GM12801 (cell line): ENCODE results near the gene CCNF.

Experiments used
- TF ChIP-seq, protein P1 (sequence below): IDR thresholded peaks from one replicate; pipeline ENCODE4 v1.5.1; 2011; ENCODE audit warnings: control low read depth; ENCODE audit not compliant: insufficient read length; ENCODE audit errors: extremely low read depth

CCNF gene

DNA sequence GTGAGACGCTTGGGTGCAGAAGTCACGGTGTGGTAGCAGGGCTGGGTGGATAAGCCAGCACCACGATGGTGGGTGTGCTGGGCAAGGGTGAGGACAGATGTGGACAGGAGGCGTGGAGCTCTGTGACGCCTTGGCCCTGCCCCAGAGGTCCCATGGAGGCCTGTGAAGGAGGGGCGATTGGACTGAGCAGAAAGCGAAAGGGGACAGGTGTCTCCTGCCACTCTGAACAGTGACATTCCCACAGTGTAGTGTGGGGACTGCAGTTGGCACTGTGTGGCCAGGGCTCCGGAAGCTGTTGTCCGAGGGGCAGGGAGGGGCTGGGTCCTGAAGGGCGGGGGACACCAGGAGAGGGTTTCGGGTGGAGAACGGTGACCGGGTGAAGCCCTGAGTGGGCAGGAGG lies 53.0 kb downstream of the CCNF start:
- TF ChIP-seq, protein P1, sequence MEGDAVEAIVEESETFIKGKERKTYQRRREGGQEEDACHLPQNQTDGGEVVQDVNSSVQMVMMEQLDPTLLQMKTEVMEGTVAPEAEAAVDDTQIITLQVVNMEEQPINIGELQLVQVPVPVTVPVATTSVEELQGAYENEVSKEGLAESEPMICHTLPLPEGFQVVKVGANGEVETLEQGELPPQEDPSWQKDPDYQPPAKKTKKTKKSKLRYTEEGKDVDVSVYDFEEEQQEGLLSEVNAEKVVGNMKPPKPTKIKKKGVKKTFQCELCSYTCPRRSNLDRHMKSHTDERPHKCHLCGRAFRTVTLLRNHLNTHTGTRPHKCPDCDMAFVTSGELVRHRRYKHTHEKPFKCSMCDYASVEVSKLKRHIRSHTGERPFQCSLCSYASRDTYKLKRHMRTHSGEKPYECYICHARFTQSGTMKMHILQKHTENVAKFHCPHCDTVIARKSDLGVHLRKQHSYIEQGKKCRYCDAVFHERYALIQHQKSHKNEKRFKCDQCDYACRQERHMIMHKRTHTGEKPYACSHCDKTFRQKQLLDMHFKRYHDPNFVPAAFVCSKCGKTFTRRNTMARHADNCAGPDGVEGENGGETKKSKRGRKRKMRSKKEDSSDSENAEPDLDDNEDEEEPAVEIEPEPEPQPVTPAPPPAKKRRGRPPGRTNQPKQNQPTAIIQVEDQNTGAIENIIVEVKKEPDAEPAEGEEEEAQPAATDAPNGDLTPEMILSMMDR = no peak

DNA sequence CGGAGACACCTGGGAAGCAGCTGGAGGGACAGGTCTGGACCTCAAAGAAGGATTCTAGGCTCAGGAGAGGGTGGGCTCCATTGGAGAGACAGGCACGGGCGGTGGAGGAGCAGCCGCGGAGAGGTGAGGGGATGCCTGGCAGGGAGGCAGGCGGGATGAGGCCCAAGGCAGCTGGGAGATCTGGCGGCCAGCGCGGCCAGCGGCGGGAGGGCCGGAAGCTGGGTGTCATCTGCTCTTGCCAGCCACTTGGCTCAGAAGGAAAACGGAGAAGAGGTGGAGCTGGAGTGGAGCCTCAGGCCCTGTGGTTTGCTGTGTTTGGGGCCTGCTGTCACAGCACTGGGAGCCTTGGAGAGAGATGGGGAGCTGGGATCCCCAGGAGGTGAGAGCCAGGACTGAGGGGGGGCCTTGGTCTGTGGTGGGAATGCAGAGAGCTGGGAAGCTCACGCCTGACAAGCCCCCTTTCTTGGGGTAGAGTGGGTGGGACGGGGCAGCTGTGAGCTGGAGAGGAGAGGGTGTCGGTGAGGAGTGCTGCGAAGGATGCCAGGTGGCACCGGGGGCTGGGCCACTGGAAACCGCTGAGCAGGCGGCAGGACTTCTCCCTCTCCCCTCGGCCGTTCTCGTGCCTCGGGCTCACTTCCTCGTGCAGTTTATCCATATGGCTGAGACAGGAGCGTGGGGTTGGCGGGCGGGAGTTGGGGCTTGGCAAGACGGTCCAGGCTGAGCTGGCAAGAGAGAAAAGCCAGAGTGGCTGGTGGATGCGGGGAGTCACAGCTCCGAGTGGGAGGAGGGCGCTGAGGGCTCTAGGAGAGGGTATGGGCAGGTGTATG lies 53.7 kb downstream of the CCNF start:
- TF ChIP-seq, protein P1 = no peak

DNA sequence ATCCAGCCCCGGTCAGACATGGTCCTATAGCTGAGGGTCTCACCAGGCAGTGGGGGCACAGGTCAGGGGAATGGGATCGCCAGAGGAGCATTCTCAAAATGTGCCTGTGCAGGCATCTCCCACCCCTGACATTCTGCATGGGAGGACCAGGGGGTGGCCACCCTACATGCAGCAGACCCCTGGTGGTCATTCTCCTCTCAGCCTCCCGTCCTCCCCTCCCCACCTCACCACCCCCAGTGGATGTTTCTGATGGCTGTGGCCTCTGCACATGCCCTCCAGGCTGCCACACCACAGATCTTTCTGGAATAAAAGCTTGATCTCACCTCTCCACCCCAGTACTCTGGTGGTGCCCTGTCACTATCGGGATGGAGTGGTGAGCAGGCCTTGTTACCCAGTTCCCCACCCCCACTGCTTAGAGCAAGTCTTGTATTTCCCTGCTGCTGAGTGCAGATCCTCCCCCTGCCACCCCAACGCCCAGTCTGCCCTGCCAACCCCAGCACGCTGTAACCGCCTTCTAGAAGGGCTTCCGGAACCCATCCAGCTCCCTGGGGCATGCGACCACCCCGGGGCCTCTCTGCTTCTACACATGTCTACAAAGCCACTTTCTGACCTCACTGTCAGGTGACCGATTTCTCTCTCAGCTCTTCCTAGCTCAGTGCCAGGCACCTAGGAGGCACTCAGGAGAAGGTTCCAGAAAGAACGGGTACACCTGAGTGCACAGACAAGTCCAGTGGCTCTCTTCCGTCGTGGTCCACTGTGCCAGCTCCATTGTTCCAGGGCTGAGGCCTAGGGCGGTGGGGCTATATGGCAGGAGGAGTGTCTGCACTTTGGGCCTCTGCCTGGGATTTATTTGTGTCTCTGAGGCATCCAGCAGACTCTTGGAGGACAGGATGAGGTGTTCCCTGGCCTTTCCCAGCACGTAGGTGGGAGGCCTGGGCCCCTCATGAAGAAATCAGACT lies 55.0 kb downstream of the CCNF start:
- TF ChIP-seq, protein P1 = no peak

DNA sequence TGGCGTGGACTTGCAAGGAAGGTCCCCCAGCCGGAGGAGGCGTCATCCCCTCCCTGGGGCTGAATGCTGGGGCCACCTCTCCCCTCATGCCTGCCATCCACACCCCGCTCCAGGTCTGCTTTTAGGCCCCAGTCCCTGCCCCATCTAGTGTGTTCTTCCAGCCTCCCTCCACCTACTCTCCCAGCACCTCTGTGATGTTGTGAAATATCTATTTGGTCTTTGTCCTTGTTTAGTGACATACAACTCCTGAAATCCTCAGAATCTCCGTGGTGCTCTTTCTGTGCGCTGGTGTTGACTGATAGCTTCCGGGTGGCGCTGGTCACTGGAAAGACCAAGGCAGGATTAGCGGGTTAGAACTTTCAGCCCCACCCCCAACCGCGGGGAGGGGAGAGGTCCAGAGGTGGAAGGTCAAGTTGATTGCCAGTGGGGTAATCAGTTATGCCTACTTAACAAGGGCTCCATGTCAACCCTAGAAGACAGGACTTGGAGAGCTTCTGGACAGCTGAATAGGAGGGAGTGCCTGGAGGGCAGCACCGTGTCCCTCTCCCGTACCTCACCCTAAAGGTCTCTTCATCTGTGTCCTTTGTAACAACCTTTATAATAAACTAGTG lies 55.8 kb downstream of the CCNF start:
- TF ChIP-seq, protein P1 = no peak

DNA sequence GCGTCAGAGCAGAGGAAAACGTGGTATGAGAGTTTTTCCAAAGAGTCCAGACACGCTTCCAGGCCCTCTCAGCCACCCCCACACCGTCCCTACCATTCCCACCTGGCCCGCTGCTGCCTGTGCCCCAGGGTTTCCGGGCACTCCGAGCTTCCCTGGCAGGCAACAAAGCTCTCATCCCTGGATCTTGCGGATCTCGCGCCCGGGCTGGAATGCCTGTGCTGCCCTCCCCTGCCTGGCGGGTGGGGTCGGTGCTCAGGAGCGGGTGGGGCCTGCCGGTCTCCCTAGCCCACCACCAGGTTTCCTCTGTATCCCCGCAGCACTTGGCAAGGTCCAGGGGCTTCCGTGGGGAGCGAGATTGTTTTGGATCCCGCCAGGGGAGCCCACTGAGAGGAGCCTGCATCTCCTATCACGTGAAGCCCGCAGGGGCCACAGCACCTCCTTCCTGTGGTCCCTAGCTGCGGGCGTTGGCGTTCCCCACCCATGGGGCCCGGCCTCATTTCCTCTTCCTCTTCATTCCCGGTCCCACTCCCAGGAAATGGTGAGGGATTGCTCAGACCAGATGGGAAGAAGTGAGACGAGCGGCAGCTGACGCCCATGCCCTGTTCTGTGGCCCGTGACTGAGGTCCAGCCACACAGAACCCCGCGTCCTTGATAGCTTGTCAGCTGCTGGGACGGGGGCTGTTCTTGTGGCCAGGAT lies 56.7 kb downstream of the CCNF start:
- TF ChIP-seq, protein P1 = no peak

DNA sequence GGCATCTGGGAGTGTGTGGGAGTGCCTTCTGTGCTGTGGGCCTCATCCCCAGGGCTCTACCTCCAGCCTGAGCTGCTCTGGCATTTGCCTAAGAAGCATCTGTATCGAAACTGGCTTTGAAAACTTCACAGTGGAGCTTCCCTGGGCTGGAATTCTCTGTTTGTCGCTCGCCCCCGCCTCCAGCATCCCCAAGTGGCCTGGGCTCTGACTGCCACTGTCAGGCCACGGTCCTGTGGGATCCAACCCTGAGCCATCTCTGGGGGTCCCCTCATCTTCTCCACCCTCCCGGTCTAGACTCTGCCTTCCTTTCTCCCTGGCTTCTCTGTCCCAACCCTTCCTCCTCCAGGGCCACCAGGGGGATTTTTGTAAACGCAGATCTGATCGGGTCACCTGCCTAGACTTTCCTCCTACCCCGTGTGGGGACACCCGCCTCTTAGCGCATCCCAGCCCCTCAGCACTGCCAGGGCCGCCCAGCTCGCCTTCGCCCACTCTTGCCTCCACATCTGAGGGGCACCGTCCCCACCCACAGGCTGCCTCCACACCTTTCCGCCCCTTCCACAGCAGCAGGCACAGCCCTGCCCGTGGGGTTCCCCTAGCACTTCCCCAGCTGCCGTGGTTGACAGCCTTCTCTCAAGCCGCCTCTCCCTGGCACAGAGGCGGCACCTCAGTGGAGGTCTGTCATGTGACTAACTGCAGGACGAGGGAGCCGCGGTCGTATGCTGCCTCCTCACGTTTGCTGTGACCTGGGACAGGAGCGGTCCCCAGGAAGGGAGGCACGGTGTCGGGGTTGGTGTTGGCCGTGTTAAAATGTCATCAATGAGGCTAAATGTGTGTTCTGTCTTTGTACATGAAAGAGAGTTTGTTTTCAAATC lies 57.6 kb downstream of the CCNF start:
- TF ChIP-seq, protein P1 = no peak
